Stimulated activated CD4-positive, alpha-beta T cell treated with anti-CD3 and anti-CD28 coated beads, Interleukin-2, amount 100 ng/mL, for 4 hours (primary cell): Measurements from ENCODE around the gene IFI44L.

Experiments used
- DNase-seq: peaks from one replicate; pipeline ENCODE4 v3.0.0-alpha.2; 2020; ENCODE audit warnings: low read depth

IFI44L gene

GRCh38 chr1:78619803-78620579, at the start of gene IFI44L:
Gene IFI44L, plus strand, starts transcription at chr1:78620448. Its CDS starts 7,468 bp downstream, at chr1:78627916.
- DNase-seq: peak; percentile 79

- DNase-seq: no peak
Observed at GRCh38 chr1:78570539-78570938, 49.7 kb upstream of the IFI44L start.

DNA sequence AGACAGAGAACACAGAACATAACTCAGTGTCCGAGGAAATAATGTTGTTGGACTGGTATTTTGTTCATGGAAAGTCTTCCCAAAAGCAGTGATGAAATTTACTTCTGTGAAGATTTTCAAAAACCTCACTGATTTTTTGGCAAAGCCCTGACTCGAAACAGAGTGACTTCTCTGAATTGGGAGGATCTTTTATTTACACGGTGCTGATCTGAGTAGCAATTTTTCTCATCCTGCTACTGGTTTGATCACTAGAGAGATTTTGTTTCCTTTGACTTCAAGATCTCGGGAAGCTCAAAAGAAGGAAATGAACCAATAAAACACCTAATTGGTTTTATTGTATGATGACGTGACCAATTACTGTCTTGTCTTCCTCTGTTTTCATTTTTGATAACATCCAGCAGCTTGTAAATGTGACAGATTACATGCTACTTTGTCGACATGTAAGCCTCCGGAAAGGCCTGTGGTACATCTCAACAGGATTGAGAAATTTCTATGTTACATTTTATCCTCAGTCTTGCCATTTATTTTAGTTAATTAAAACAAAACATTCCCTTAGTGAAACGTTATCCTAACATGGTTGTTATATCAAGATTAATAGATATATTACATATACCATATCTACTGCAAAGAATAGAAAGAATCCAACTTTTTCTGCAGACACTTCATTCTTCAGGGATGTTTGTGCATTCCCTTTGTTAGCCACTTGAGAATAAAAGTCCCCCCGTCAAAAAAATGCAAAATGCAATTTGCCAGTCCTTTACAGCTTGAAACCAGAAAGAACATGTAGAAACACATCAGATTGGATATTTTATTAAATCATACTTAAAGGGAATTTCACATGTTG, 42.8 kb upstream of the IFI44L start:
- DNase-seq: no peak

- no peak for DNase-seq
Observed at GRCh38 chr1:78586572-78586971, 33.7 kb upstream of the IFI44L start.

GRCh38 chr1:78587211-78587610, 33.0 kb upstream of the IFI44L start:
- no peak for DNase-seq

DNA sequence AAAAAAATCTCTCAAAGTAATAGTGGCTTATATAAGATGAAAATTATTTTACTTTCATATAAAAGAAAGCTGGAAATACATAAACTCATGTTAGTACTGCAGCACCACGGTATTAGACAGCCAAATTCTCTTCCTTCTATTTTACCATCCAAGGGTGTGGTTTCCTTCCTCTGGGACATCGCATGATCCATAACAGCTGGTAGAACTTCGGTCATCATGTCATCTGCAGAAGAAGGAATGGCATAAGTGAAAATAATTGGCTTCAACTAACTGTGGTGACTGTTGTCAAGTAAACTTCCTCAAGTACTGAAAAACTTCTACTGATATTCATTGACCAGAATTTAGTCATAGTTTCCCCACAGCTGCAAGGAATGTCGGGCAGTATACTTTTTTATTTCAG, 28.3 kb upstream of the IFI44L start:
- DNase-seq: no peak

DNA sequence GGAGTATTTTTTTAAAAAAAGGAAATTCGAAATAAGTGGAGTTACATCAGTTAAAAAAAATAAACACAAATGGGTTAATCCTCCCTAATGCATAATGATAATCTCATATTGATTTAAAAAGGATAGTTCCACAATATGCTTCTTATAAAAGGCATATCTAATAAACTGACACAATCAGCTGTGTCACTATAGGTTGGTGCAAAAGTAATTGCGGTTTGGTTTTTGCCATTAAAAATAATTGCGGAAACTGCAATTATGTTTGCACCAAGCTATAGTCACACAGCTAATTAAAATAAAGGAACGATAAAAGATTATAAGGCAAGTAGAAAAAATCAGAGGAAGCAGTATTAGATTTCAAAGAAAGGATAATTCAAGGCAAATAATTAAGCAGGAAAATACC, 21.0 kb upstream of the IFI44L start:
- DNase-seq: no peak

DNA sequence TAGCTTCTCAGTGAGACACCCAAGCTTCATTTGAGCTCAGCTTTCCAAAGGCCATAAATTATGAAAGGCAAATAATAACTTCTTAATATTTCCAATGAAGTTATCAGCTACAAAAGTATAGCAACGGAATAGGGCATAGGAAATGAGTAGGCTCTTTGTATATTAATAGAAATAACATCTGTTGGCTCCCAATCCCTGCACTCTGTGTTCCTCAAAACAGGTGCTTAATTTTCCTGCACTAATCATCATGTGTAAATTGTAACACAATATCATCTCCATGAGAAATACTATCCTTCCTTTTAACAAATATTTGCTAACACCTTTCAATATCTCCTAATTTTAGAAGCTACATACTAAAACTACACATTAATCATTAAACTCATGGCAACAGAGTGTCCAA, 19.2 kb upstream of the IFI44L start:
- no peak for DNase-seq

DNA sequence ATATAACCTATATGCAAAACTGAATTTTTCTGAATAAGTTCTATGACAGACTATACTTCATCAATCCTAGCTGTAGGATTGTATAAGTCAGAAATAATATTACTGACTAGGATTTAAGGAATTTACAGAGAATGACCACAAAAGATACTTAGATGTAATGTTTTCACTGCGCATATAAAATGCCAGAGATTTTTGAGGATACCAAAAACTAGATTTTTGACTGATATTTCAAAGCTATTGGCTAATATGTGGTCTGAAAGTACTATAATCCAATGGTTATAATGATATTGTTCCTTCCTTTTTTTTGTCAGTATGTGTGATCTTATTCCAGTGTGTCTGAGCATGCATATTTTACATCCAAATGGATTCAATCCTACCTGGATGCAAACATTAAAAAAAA, 17.0 kb upstream of the IFI44L start:
- no peak for DNase-seq

DNA sequence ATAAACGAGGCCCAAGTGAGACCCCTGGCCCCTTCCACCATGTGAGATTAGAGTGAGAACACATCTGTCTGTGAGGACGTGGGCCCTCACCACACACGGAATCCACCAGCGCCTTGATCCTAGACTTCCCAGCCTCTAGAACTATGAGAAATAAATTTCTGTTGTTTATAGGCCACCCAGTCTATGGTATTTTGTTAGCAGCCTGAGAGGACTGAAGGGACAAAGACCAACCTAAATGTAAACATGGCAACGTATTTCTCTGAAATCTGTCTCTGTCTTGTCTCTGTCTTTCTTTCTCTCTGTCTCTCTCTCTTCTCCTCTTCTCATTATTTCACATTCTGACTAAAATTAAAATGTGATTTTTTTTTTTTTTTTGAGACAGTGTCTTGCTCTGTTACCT, 15.6 kb upstream of the IFI44L start:
- DNase-seq: no peak

DNA sequence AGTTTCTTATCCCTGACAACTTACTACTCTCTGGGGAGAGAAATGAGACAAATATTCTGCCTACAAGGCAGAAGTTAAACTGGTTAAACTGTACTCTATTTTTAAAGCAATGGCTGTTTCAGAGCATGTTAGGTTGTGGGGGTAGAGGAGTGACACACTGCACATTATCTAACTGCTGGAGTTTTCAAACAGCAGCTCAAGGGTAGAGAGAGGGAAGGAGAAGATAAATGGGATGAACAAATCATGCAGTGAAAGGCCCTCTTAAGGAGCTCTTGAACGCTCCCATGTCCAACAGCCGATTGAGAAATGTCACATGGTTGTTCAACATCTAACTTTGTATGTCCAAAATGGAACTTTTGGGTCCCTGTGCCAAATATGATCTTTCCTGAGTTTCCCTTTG, 14.0 kb upstream of the IFI44L start:
- DNase-seq: no peak

DNA sequence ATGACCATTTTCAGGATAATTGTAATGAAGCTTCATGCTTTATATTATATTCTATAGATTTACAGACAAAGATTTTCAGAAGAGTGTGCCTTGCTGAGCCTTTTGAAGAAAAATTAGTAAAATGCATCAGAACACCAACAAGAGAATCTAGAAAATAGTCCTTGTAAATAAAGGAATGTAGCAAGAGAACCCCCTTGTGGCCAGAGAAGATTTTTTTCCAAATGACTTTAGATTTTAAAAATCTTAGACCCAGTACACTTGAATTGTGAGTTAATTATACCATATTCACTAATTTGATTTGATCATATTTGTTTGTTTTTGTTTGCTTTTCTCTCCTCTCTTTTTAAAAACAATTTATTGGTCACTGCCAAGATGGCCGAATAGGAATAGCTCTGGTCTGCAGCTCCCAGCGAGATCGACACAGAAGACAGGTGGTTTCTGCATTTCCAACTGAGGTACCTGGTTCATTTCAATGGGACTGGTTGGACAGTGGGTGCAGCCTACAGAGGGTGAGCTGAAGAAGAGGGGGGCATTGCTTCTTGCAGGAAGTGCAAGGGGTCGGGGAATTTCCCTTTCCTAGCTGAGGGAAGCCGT, 12.8 kb upstream of the IFI44L start:
- DNase-seq: no peak

DNA sequence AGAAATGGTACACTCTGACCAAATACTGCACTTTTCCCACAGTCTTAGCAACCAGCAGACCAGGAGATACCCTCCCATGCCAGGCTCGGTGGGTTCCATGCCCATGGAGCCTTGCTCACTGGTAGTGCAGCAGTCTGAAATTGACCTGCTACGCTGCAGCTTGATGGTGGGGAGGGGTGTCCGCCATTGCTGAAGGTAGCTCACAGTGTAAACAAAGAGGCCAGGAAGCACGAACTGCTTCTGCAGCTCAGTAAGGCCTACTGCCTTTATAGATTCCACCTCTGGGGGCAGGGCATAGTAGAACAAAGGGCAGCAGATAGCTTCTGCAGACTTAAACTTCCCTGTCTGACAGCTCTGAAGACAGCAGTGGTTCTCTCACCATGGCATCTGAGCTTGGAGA, 12.3 kb upstream of the IFI44L start:
- no peak for DNase-seq

DNA sequence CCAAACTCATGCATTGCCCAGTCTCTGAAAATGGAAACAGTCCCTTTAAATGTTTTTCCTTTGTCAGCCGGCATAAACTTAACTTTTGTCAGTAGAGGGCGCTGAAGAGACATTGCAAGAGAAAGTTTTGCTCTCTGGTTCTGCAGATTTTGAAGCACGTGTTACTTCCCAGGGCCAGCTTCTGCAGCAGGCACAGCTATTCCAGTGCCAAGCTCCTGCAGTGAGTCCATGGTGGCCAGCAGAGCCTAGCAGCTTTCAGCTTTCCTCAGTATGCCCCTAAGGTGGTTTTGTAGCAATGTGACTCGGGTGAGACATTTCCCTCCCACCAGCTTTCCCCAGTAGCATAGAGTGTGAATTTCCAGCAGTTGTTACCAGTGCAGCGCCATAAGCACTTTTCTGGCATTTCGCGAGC, 2.6 kb upstream of the IFI44L start:
- peak; percentile 43 for DNase-seq

GRCh38 chr1:78619032-78619431, 1.2 kb upstream of the IFI44L start:
- DNase-seq: no peak

GRCh38 chr1:78619446-78619802, 824 bp upstream of the IFI44L start:
- no peak for DNase-seq

GRCh38 chr1:78620666-78621065, 418 bp downstream of the IFI44L start:
- DNase-seq: no peak

DNA sequence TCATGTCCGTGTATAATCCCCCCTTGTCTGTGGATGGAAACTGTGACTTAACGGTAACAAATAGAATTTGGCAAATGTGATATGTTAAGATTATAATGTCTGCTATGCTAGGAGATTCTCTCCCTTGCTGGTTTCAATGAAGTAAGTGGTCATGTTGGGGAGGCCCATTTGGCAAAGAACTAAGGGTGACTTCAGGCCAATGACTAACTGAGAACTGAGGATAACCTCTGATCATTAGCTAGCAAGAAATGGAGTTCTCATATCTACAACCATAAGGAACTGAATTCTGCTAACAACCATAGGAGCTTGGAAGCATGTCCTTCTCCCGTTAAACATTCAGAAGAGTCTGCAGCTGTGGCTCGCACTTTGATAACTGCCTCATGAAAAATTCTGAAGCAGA, 2.3 kb downstream of the IFI44L start:
- no peak for DNase-seq

DNA sequence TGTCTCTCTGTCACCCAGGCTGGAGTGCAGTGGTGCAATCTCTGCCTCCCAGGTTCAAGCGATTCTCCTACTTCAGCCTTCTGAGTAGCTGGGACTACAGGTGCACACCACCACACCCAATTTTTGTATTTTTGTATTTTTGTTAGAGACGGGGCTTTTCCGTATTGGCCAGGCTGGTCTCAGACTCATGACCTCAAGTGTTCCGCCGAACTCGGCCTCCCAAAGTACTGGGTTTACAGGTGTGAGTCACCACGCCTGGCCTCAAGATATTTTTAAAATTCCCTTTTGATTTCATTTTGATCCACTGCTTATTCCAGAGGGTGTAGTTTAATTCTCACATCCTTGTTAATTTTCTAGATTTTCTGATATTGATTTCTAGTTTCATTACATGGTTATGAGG, 3.8 kb downstream of the IFI44L start:
- DNase-seq: no peak

DNA sequence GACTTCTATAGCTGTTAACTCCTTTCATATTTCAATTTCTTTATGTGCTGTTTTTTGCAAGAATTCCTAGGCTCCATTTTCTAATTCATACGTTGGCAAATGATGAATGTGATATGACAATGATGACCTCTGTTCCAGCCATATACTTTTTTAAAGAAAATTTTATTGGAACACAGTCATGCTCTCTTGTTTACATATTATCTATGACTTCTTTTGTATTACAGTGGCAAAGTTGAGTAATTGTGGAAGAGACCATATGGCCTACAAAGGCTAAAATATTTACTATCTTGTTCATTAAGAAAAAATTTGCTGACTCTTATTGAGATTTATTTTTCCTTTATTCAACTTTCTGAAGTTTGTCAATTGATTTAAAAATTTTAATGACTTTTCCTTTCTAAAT, 7.1 kb downstream of the IFI44L start:
- DNase-seq: no peak

- no peak for DNase-seq
Observed at GRCh38 chr1:78630600-78630999, 10.4 kb downstream of the IFI44L start.

DNA sequence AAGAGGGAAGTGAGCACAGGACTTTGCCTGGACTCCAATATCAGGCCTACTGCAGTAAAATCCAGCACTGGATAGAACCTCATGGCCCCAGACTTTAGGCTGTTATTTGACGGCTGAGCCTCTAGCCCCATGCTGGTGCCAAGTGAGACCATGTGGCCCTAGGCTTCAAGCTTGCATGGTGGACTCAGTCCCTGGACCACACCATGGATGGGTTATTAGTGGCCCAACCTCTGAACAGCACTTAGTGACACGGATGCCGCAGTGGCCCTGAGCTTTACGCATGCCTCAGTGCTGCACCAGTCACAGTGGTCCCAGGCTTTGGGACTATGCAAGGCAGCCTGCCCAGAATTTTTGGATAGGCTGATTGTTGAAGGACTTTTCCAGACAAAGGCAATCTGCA, 13.0 kb downstream of the IFI44L start:
- no peak for DNase-seq

DNA sequence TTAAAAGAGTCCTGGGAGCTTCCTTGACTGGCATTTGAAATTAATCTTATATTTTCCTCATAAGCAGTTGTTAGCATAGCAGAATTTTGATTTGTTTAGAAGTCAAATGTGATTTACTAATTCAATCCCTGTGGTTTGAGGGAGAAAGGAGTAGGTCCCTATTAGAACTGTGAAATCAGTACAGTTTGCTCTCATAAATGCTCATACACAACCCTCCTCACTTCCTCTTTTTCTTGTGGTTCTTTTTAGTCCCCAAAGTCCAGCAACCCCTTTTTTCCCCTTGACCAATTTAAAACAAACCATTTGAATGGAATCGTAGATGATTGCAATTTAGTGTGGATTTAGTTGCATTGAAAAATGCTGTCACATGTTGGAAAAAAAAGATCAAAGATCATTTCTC, 20.2 kb downstream of the IFI44L start:
- DNase-seq: no peak
